OCI-LY1 (cell line): ENCODE measurements around the gene NEURL1.

Experiments
- CTCF ChIP-seq: fragments of 200-600 bp; sonication (generic), shearing (Covaris generic); IDR thresholded peaks from 2 replicates; pipeline ENCODE4 v1.5.1; 2017; ENCODE audit warnings: mild to moderate bottlenecking, antibody characterized with exemption, low read length, moderate library complexity, mixed read lengths
- EZH2 ChIP-seq: fragments of 200-600 bp; sonication (generic), shearing (Covaris generic); IDR thresholded peaks from 2 replicates; pipeline ENCODE4 v1.8.0; 2017; ENCODE audit warnings: borderline replicate concordance, mixed run types, mild to moderate bottlenecking, antibody characterized with exemption, low read length, moderate library complexity, mixed read lengths

DNA sequence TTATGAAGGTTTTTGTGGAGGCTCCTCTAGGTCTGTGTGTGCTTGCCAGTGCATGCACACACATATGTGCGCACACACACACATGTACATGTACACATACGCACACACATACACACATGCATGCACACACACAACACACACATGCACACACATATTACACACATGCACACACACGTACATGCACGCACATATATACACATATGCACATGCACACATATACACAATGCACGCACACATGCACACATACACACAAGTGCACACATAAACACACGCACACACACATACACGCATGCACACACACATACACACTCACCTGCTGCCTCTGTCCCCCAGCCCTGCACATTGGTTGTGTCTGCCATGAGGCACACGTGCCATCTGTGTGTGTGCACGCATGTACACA, 66.3 kb downstream of the NEURL1 start:
- TF ChIP-seq CTCF (no peak), EZH2 (no peak)
